Midbrain (tissue), 1 donor: Measurements from ENCODE around the gene NDE1.
"Not testable (repeated sequence)": the region's sequence is repeated elsewhere in the genome, so short reads cannot be mapped to it uniquely, and the experiment has no call there.

Experiments used
- DNase-seq: peaks from one replicate; lab custom pipeline; 2025; lab: John Stamatoyannopoulos, UW

The NDE1 gene

DNA sequence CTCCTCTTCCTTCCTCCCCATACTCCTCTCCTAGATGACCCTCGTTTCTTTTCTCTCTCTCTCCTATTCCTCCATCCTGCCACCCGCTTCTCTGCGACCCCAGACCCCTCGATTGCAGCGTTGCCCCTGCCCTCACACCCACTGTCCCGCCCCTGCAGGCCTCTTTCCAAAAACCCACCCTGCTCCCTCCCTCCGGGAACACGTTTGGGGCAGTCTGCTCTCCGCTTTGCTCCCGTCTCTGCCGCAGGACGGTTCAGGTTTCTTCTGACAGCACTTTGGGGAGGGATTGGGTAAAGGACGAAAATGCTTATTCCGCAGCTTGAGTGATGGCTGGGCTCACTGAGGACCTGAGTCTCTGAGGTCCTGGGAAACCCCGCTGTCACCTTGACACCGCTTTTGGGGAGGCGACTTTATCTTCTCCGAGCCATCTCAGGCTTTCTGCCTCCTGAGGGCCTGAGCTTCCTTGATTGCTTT, 690 bp downstream of the NDE1 start:
- no peak for DNase-seq

DNA sequence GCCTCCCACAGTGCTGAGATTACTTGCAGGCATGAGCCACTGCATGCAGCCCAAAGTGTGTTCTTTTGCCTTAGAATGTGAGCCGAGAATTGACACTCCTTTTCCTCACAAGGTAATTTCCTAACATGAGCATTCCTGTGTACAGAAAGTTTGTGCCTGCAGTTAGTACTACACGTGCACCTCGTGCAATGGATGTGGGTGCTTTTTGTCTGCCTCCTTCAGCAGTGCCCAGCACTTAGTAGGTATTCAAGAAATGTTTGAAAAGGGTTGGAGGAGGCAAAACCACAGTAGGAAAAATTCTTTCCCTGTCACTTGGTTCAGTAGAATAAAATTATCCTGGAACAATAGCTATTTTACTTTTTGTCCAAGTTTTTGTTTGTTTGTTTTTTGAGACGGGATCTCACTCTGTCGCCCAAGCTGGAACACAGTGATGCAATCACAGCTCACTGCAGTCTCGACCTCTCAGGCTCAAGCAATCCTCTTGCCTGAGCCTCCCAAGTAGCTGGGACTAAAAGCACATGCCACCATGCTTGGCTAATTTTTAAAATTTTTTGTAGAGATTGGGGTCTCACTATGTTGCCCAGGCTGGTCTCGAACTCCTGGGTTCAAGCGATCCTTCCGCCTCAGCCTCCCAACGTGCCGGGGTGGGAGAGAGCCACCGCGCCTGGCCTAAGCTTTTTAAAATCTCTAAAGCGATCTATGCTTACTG, 2.4 kb downstream of the NDE1 start:
- DNase-seq, result no peak

DNA sequence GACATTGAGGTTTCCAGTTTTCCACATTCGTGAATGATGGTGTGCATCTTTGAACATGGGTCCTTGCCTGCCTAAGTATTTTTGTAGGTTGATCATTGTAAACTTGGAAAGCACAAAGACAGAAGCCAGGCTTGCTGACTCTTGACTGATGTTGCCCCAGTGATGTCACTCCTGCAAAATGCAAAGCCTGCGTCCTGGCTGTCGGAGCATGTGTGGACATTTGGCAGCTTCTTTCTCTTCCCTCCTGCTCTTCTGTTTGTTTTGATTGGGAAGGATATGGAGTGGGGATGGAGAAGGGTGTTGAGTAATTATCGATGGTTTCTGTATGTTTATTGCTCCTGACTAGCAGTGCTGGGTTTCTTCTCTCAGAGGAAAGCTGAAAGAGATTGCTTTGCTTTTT, 3.2 kb downstream of the NDE1 start:
- DNase-seq, result no peak

DNA sequence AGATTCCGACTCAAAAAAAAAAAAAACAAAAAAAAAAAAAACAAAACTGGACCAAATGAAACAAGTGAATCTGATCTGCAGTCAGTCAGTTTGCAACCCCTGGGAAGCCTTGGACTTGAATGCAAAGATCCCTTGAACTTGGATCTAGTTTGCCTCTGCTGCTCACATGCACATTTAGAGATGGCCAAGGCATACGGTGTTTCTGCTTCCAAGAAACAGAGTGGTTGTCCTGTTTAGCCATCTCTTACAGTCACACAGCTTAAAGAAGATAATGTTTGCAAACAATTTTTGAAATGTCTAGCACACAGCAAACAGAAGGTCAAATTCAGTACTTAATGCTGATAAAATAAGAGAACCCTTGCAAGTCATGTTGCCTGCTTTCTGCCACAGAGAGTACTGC, 4.5 kb downstream of the NDE1 start:
- no peak for DNase-seq

DNA sequence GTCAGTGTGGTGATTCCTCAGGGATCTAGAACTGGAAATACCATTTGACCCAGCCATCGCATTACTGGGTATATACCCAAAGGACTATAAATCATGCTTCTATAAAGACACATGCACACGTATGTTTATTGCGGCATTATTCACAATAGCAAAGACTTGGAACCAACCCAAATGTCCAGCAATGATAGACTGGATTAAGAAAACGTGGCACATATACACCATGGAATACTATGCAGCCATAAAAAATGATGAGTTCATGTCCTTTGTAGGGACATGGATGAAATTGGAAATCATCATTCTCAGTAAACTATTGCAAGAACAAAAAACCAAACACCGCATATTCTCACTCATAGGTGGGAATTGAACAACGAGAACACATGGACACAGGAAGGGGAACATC, 5.5 kb downstream of the NDE1 start:
- DNase-seq, result not testable (repeated sequence)

DNA sequence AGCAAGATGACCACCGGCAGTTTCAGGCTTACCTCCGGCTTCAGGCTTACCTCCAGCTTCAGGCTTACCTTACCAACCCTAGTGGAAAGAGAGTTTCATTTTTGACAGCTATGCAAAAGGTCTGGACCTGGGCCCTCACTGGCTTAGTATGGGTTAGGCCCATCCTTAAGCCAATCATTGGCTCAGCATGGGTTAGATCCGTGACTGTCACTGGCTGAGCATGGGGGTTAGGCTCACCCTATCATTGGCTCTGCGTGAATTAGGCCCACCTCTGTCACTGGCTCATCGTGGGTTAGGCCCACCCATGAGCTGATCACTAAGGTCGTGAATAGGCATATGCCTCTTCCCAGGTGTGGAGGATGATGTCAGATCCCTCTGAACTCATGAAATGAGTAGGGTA, 8.1 kb downstream of the NDE1 start:
- no peak for DNase-seq

DNA sequence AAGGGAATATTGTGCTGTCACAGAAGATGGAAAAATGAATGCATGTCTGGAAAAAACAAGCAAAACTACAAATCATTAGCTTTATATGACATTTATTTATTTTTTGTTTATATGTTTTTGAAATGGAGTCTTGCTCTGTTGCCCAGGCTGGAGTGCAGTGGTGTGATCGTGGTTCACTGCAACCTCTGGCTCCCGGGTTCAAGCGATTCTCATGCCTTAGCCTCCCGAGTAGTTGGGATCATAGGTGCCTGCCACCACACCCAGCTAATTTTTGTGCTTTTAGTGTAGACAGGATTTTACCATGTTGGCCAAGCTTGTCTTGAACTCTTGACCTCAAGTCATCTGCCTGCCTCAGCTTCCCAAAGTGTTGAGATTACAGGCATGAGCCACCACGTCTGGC, 8.5 kb downstream of the NDE1 start:
- DNase-seq, result no peak

DNA sequence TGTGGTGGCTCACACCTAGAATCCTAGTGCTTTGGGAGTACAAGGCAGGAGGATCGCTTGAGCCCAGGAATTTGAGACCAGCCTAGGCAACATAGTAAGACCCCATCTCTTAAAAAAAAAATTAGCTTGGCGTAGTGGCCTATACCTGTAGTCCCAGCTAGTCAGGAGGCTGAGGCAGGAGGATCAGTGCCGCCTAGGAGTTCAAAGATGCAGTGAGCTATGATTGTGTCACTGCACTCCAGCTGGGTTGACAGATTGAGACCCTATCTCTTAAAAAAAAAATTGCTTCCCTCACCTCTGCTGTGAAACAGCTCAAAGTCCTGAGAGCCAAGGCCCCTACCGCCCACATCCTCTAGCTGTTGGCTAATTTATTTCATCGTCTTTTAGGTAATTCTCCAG, 10.2 kb downstream of the NDE1 start:
- DNase-seq, result no peak

DNA sequence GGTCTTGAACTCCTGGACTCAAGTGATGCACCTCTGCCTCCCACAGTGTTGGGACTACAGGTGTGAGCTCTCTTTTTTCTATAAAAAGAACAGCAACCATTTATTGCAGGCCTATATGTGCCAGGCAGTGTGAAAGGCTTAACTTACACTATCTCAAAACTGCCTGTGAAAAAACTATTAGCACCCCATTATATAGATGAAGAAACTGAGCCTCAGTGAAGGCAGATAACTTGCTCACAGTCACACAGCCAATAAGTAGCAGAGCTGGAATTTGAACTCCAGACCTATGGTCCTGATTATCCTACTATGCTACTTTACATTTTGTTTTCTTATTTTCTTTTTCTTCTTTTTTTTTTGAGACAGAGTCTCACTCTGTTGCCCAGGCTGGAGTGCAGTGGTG, 15.1 kb downstream of the NDE1 start:
- no peak for DNase-seq

DNA sequence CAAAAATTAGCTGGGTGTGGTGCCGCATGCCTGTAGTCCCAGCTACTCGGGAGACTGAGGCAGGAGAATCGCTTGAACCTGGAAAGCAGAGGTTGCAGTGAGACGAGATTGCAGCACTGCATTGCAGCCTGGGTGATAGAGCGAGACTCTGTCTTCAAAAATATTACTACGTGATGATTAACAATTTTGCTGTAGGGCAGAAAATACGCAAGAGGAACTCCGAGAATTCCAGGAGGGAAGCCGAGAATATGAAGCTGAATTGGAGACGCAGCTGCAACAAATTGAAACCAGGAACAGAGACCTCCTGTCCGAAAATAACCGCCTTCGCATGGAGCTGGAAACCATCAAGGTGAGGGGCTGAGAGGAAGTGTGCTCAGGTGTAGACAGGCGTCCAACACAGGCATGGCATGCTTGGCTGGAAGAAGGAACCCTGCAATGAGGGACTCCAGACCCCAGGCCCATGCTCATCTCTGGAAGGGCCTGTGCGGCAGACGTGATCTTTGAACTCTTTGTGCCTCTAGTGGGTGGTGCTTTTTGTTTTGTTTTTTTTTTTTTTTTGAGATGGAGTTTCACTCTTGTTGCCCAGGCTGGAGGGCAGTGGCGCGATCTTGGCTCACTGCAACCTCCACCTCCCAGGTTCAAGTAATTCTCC, 17.2 kb downstream of the NDE1 start:
- no peak for DNase-seq

DNA sequence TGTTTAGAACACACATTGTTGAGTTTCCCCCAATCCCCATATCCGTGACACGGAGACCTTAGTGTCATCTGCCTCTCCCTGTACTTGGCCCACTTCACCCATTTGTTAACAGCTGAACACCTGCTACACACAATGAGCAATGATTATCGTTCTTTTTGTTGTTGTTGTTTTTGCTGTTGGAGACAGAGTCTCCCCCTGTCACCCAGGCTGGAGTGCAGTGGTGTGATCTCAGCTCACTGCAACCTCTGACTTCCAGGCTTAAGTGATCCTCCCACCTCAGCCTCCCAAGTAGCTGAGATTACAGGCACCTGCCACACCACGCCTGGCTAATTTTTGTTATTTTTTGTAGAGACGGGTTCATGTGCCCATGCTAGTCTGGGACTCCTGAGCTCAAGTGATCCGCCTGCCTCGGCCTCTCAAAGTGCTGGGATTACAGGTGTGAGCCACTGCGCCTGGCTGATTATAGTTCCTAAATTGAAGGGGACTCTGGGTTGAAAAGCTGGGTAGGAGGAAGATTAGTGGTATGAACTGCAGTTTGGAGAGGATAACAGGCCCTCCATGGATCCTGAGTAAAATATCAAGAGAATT, 21.6 kb downstream of the NDE1 start:
- DNase-seq, result no peak

DNA sequence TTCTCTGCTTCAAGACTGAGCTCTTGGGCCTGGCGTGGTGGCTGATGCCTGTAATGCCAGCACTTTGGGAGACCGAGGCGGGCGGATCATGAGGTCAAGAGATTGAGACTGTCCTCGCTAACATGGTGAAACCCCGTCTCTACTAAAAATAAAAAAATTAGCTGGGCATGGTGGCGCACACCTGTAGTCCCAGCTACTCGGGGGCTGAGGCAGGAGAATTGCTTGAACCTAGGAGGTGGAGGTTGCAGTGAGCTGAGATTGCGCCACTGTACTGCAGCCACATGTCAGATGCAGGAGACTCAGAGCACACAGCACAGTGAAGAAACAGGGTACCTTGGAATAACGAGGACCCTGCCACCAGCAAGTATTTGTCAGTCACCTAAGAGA, 22.1 kb downstream of the NDE1 start:
- DNase-seq, result not testable (repeated sequence)

DNA sequence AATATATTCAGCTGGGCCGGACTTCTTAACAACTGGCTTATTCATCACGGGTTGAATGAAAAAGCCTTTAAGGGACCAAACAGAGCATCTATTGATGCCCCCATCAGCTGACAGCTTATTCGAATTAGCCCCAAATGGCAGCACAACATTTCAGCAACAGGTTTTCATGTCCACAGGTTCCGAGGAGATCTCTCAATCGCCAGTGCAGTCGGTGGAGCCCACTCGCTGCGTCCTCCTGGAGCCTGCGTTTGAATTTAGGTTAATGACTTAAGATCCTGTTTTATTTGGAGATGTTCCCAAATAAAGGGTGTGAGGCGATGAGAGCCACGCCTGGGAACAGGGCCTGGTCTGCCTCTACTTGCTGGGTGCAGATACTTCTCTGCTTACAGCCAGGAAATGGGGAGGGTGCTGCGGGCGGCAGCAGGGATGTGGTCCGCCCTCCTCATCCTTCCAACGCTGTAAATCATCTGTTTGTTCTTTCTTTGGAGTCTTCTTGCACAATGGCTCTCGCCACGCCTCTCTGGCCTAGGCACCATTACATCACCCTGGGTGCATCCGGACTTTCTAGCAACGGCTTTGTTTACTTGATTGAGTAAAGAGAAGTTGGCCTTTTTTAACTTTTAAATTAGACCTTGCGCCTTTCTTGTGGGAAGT, 22.6 kb downstream of the NDE1 start:
- DNase-seq, result peak; percentile 87

DNA sequence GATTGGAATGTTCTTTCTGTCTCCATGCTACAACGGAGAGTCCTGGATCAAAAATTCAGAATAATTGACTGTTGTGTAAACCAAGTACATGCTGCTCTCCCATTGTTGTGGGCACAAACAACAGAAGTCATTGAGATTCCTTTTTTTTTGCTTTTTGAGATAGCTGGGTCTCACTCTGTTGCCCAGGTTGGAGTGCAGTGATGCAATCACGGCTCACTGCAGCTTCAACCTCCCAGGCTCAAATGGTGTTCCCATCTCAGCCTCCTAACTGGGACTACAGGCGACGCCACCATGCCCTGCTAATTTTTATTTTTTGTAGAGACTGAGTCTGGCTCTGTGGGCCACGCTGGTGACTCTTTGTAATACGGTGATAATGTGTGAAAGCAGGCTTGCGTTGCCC, 24.5 kb downstream of the NDE1 start:
- DNase-seq, result peak; percentile 51

DNA sequence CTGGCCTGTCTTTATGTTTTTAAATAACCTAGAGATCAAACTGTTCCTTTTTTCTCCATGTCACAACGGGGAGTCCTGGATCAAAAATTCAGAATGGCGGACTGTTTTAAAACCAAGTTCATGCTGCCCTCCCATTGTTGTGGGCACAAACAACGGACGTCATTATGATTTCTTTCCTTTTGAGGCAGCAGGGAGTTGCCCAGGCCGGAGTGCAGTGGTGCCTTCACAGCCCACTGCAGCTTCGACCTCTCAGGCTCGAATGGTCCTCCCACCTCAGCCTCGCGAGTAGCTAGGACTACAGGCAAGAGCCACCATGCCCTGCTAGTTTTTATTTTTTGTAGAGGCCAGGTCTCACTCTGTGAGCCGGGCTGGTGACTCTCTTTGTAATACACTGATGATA, 26.5 kb downstream of the NDE1 start:
- DNase-seq, result peak; percentile 33

DNA sequence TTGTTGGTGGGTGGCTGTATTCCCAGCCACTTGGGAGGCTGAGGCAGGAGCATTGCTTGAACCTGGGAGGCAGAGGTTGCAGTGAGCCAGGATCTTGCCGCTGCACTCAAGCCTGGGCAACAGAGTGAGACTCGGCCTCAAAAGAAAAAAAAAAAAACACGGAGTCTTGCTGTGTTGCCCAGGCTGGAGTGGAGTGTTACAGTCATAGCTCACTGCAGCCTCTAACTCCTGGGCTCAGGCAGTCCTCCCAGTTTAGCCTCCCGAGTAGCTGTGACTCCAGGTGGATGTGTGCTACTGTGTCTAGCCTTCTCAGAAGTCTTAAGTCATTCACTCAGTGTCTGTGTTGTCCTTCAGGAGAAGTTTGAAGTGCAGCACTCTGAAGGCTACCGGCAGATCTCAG, 27.4 kb downstream of the NDE1 start:
- DNase-seq, result no peak

DNA sequence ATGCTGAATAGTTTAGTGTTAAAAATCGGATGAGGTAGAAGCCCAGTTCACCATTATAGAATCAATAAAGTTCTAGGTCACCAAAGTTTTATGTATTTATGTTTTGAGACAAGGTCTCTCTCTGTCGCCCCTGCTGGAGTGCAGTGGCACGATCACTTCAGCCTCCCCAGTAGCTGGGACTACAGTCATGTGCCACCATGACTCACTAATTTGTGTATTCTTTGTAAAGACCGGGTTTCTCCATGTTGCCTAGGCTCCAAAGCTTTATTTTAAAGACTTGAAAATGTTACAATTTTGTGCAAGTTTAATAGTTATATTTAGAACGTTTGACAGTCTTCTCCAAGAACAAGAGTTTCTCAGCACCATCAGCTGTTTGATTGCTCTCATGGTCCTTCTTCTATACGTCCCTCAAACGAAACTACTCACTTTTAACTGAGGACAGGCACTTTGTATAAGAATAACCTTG, 32.1 kb downstream of the NDE1 start:
- DNase-seq, result peak; percentile 36

DNA sequence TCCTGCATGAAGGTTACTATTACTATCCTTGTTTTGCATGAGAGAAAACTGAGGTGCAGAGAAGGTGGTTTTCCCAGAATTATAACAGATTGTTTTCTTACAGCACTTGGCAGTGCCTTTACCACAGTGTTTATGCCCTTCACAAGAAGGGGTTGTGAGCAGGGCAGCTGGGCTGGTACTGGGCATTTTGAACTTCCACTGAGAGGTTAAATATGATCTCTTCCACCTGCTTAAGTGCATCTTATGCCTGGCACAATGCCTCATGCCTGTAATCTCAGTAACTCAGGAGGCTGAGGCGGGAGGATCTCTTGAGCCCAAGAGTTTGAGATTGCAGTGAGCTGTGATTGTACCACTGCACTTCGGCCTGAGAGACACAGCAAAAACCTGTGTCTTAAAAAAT, 36.2 kb downstream of the NDE1 start:
- DNase-seq, result no peak

DNA sequence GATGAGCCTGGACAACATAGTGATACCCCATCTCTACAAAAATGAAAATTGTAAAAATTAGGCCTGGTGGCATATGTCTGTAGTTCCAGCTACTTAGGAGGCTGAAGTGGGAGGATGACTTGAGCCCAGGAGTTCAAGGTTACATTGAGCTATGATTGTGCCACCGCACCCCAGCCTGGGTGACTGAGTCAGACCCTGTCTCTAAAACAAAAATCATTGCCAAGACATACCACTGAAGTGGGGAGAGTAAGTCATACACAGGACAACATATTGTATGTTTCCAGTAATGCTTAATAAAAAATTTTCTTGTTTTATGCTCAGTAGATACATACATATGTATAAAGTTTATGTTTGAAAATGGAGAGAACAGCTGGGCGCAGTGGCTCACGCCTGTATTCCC, 39.2 kb downstream of the NDE1 start:
- no peak for DNase-seq

DNA sequence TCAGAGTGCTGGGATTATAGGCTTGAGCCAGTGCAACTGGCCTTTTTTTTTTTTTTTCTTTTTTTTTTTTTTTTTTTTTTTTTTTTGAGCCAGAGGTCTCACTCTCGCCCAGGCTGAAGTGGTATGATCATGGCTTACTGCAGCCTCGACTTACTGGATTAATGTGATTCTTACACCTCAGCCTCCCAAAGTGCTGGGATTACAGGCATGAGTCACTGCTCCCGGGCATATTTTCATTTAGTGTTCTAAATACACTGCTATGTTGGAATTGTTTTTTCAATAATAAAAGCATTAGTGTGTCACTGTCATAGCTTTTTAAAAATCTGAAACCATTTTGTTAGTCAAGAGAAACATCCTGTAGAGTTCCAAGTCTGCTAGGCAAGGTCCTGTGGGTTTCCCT, 40.3 kb downstream of the NDE1 start:
- no peak for DNase-seq

DNA sequence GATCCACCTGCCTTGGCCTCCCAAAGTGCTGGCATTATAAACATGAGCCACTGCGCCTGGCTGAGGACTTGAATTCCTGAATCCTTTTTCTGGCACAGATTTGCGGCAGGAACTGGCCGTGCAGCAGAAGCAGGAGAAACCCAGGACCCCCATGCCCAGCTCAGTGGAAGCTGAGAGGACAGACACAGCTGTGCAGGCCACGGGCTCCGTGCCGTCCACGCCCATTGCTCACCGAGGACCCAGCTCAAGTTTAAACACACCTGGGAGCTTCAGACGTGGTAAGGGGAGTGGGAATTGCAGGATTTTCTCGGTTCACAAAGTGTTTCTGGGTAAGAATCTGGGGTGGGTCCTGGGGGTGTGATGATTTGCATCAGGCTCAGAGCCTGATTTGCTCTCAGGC, 41.0 kb downstream of the NDE1 start:
- DNase-seq, result no peak

DNA sequence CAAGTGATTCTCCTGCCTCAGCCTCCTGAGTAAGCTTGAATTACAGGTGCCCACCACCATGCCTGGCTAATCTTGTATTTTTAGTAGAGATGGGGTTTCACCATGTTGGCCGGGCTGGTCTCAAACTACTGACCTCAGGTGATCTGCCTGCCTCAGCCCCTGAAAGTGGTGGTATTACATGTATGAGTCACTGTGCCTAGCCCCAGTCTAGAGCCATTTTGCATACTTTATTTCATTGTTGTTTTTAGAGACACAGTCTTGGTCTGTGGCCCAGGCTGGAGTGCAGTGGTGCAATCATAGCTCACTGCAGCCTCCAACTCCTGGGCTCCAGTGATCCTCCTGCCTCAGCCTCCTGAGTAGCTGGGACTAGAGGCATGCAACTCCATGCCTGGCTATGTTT, 42.5 kb downstream of the NDE1 start:
- not testable (repeated sequence) for DNase-seq

DNA sequence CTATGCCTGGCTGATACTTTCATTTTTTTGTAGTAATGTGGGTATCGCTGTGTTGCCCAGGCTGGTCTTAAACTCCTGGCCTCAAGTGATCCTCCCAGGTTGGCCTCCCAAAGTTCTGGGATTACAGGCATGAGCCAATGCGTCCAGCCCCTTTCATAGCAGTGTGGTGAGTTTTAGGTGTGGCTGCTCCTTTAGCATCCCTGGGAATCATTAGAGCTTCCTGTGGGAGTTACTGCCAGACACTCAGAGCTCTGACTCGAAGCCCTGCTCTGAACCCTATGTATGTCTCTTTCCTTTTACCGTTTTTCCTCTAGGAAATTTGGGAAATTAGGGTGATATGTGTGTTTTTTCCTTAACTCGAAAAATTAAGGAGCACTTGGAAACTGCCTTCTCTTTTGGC, 44.5 kb downstream of the NDE1 start:
- DNase-seq, result no peak
